ENCODE results near the gene TPCN2.

GRCh38 chr11:69138265-69138664 is 89.5 kb downstream of the TPCN2 start:
- no peak for TF ChIP-seq CSDC2 (CRISPR knock-in tag; IDR thresholded peaks at IDR 0.05)
- no peak for TF ChIP-seq ZNF8 (CRISPR knock-in tag; IDR thresholded peaks at IDR 0.05)
- TF ChIP-seq ARNTL (CRISPR knock-in tag; IDR thresholded peaks at IDR 0.05; ENCODE audit: borderline replicate concordance, low read depth): no peak
- no peak for TF ChIP-seq CSRNP3 (CRISPR knock-in tag; IDR thresholded peaks at IDR 0.05)
